HG03565 (cell line): ENCODE measurements around the gene UBAC2.
A peak's percentile ranks its signal among the peaks of the same experiment; 100 is the strongest.

Experiments
- ATAC-seq: cut with Tn5 transposase; IDR thresholded peaks from one replicate; pipeline ENCODE4 v1.9.1; 2021; ENCODE audit warnings: mild to moderate bottlenecking, moderate library complexity; ENCODE audit not compliant: unreplicated experiment

Gene UBAC2, protein sequence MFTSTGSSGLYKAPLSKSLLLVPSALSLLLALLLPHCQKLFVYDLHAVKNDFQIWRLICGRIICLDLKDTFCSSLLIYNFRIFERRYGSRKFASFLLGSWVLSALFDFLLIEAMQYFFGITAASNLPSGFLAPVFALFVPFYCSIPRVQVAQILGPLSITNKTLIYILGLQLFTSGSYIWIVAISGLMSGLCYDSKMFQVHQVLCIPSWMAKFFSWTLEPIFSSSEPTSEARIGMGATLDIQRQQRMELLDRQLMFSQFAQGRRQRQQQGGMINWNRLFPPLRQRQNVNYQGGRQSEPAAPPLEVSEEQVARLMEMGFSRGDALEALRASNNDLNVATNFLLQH

DNA sequence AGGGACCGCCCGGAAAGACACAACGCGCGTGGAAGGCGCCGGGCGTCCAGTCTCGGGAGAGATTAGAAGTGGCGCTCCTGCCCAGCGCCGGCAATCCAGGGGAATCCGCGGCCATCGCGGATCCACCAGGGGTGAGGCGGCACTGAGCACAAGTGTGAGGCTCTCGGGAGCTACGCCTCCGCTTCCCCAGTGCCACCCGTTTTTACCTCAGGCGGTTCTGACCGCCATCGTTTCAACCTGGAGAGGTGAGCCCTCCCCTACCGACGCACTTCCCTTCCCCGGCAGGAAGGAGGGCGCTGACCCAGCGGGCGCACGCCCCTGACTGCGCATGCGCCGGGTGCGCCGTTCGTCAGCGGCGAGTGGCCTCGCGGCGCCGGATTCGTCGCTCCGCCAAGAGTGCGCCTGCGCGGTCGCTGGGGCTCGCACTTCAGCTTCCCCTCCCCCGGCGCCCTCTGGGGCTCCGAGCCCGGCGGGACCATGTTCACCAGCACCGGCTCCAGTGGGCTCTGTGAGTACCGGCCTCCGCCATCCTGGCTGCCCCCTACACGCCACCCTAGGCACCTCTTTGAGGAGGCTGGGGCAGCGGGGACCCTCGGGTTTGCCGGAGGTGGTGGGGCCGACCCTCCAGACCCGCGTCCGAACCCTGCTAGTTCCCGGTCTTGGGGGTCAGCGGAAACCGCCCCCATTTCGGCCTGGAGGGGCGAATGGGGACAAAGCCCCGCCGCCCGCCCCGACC lies at the start of gene UBAC2:
UBAC2 (plus strand) TSS at position 423 of the 736 bp plus-strand sequence; CDS start at position 478, 55 bp downstream.
- ATAC-seq, result peak; percentile 74

DNA sequence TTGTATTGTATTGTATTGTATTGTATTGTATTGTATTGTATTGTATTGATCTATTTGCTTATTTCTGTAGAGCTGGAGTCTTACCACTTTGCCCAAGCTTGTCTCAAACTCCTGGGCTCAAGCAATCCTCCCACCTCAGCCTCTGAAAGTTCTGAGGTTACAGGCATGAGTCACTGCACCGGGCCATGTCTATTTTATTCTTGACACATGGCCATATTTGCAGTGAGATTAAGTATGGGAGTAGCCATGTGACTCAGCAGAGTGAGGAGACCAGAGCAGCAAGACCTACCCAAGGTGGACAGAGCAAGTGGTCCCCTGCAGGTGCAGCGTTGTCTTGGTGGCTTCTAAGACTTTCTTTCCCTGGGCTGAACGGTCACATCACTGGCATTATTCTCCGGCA lies 49.1 kb upstream of the UBAC2 start:
- ATAC-seq, result peak; percentile 89

DNA sequence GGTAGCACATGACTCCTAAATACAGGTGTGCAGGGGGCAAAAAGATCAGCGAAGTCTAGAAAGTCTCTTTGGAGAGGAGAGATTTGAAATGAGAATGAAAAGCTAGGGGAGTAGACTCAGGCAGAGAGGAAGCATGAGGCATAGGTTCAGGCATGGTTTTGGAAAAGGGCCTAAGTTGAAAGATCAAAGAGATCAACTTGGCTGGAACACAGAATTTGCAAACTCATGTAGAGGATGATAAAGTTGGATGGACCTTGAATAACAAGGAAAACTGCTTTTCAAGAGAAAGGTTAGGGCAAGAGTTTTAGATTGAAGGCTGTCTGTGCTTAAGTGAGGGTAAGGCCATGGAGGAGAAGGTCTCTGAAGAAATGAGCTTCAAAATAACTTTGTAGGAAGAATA lies 47.4 kb upstream of the UBAC2 start:
- ATAC-seq, result no peak

DNA sequence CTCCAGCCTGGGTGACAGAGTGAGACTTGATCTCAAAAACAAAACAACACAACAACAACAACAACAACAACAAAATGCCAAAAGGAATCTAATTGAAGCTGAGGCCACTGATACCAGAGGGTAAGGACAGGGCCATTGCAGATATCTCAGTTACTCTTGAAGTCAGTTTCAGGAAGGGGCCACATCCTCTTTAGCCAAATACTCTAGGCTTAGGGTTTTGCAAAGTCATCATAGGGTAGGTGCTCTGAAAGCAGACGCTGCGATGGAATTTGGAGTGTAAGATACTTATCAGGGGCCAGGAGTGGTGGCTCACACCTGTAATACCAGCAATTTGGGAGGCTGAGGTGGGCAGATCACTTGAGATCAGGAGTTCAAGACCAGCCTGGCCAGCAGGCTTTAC lies 46.6 kb upstream of the UBAC2 start:
- ATAC-seq, result no peak

DNA sequence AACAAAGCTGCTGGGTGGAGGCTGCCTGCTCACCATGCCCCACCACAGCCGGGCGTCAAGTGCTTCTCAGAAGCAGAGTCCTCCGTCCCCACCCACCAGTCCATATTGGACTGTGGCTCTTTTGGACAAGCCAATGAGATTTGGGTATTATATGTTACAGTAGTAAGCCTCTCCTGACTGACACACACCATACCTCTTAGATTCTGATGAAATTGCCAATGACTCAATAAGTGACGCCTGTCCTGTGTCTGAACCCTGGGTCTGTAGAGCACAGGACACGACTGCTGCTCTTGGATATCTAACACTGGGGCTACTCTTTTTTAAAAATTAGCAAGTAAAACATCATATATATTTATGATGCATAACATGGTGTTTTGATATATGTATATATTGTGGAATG lies 44.8 kb upstream of the UBAC2 start:
- no peak for ATAC-seq

DNA sequence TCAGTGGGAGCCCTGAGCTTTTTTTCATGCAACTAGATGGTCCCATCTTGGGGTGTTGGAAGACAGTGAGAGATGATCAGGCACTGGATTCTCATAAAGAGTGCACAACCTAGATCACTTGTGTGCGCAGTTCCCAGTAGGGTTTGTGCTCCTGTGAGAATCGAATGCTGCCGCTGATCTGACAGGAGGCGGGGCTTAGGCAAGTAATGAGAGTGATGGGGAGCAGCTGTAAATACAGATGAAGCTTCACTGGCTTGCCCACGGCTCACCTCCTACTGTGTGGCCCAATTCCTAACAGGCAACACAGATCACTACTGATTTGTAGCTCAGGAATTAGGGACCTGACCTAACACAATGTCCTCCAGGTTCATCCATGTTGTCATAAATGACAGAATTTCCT lies 43.6 kb upstream of the UBAC2 start:
- ATAC-seq, result no peak

DNA sequence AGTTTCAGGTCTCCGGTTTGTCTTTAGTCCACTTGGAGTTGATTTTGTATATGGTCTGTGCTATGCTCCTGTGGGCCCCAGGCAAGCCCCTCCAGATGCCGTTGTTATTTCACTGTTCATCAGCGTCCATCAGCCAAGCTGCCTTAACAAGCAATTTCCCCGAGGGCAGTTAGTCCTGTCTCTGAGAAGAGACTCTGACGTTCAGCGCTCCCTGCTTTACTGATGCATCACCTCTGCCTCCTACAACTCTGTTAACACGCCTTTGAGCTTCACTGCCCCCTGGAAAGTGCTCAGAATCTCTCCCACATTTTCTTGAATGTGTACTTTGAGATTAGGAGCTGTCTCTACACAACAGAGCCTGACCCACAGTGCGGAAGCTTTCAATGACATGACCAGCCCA lies 41.8 kb upstream of the UBAC2 start:
- no peak for ATAC-seq

DNA sequence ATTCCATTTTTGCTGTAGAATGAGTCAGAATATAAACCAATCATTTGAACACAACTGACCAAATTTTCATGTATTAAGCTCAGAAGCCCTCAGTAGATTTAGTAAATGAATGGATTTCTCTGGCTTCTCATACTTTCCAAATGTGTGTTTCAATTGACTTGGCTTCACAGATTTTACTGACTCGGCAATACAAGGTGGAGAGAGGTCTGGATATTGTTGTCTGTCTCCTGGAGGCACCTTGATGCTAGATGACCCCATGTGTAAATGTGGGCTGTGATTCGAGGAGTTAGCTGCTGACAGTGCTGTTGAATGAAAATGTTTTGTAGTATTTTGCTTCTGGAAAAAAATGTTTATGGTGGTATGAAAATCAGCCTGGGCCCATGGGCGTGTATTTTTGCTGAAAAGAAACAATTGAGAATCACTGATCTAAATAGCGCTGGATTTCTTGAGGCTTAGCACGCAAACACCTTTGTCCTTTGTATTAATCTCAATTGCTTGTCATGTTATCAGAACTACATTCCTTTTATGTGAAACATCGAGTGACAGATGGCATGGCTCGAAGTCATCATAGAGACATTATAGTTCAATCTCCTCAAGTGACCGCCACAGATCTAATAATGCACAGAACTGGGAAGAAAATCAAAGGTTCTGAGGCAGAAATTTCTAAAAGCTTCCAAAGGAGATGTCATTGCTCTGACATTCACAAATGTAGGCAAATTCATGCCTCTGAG lies 41.2 kb upstream of the UBAC2 start:
- ATAC-seq, result no peak

DNA sequence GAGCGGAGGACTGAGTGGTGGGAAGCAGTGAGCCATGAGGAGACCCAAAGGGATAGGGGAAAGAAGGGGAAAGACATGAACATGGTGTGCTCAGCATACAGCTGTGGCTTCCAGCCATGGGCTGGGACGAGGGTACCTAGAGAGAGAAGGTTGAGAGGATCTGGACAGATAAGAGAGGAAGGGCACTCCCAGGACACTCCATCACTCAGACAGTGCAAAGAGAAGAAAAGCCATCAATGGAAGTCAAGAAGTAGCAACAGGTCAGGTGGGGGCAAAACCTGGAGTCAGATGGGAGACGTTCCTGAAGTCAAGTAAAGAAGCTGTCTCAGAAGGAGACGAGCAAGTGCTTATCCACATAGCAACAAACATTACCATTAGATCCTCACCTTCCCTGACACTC lies 40.2 kb upstream of the UBAC2 start:
- ATAC-seq, result no peak

DNA sequence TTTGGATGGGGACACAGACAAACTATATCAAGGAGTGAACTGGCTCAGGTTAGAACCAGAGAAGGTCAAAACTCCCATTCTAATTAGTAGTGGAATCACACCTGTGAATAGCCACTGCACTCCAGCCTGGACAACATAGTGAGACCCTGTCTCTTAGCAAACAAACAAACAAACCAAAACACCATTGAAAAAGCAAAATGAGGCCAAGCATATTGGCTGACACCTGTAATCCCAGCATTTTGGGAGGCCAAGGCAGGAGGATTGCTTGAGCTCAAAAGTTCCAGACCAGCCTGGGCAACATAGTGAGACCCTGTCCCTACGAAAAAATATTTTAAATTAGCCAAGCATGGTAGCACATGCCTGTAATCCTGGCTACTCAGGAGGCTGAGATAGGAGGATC lies 39.1 kb upstream of the UBAC2 start:
- no peak for ATAC-seq

DNA sequence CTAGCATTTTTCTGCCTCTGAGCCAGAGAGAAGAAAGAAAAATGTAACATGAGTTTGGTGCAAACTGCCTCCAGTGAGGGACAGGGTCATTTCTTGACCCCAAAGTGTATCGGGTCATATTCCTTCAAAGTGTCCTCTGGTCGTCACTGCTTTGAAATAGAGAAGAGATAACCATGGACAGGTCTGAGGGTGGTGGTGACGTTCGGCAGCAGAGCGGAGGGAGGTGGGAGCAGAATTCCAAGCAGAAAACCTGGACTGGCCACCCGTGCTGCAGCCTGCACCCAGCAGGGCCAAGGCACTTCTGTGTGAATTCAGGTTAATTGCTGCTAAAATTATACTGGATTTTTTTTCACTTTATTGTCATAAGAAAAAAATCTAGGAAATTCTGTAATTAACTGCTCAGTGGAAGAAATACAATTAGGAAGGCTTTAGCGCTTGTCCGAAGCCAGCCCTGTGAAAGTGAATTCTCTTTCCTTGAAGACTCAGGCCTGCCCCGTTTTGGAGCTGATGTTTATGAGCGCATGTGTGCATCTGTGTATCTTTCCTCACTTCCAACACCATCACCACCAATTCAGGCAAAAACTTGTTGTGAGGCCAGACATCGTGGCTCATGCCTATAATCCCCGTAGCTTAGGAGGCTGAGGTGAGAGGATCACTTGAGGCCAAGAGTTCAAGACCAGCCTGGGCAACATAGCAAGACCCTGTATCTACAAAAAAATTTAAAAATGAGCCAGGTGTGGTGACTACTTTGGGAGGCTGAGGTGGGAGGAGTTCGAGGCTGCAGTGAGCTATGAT lies 37.9 kb upstream of the UBAC2 start:
- no peak for ATAC-seq

DNA sequence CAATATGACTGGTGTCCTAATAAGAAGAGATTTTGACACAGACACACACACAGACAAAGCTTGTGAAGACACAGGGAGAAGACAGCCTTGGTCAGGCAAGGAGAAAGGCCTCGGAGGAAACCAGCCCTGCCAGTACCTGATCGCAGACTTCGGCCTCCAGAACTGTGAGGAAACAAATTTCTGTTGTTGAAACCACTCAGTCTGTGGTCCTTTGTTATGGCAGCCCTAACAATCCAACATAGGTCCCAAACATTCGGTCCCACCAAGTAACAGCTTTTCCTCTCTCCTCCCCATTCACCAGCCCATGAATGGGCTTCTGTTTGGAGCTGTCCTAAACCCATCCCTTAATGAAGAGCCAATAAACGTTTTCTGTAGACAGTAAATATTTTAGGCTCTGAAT lies 36.4 kb upstream of the UBAC2 start:
- no peak for ATAC-seq

DNA sequence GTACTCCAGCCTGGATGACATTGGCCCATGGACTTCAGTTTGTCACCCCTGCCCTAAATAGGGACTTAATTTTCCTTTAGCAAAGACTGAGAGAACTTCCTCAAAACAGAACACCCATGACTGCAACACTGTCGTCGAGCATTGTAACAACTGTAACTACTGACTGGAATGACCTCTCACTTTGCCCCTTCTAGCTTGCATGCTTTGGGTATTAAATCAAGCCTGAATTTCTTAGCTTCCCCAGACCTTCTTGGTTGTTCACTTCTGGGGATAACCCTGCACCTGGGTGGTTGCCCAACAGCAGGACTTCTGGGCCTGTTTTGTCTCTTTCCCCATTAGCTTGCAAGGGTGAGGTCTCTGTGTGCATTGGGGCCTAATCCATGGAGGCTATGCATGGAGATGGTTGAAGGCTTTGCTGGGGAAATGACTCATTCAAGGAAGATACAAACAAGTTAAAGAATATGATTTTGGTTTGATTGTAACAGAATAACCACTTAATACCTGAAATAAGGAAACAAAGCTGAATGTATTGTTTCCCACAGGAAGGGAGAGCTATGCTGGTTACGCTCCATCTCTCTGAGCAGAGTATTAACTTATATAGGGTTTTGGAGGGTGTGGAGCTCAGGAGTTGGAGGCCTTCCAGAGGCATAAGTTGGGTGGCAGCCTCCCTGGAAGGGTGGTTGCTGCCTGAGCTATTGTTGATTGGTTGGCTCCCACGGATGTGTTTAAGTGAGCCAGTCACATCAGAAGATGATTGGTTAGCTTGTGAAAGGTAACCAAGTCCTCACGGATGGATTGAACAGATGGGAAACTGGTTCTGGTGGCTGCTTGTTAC lies 34.7 kb upstream of the UBAC2 start:
- no peak for ATAC-seq

DNA sequence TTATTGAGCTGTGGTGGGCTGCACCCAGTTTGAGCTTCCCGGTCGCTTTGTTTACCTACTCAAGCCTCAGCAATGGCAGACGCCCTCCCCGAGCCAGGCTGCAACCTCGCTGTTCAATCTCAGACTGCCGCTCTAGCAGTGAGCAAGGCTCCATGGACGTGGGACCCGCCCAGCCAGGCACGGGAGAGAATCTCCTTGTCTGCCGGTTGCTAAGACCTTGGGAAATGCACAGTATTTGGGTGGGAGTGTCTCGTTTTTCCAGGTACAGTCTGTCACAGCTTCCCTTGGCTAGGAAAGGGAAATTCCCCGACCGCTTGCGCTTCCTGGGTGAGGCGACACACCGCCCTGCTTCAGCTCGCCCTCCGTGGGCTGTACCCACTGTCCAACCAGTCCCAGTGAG lies 27.7 kb upstream of the UBAC2 start:
- no peak for ATAC-seq

DNA sequence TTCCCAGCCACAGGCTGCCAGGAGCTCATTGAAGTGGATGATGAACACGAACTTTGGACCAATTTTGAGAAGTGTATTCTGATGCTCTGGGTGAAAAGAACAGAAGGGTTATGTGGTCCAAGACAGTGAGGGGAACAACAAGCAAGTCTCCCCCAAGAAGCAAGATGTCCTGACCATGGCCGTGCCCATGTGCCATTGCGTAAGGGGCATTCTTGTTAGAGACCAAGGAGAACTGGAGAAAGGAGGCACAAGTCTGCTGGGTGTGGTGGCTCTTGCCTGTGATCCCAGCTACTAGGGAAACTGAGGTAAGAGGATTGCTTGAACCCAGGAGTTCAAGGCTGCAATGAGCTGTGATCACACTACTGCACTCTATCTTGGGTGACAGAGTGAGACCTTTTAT lies 27.0 kb upstream of the UBAC2 start:
- no peak for ATAC-seq

DNA sequence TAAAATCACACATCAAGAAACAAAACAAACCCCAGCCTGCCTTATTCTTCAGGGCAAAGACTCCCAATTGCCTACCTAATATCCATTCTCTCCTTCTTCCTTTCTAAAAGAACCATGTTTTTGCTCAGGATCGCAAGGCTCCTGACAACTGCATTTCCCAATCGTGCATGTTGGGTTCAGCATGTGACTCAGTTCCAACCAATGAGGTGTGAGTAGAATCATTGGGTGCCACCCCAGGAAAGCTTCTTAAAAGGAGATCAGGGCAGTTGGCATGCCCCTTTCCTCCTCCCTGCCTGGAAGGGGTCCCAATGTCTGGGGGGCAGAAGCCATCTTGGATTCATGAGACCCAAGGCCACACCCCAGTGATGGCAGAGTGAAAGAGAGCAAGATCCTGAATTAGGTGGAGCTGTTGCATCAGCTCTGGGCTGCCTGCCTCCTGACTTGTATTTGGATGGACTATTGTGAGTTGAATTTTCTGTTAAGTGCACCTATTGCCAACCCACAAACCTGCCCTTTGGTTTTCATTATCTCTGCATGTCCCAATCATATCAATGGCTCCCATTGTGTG lies 26.0 kb upstream of the UBAC2 start:
- ATAC-seq, result no peak

DNA sequence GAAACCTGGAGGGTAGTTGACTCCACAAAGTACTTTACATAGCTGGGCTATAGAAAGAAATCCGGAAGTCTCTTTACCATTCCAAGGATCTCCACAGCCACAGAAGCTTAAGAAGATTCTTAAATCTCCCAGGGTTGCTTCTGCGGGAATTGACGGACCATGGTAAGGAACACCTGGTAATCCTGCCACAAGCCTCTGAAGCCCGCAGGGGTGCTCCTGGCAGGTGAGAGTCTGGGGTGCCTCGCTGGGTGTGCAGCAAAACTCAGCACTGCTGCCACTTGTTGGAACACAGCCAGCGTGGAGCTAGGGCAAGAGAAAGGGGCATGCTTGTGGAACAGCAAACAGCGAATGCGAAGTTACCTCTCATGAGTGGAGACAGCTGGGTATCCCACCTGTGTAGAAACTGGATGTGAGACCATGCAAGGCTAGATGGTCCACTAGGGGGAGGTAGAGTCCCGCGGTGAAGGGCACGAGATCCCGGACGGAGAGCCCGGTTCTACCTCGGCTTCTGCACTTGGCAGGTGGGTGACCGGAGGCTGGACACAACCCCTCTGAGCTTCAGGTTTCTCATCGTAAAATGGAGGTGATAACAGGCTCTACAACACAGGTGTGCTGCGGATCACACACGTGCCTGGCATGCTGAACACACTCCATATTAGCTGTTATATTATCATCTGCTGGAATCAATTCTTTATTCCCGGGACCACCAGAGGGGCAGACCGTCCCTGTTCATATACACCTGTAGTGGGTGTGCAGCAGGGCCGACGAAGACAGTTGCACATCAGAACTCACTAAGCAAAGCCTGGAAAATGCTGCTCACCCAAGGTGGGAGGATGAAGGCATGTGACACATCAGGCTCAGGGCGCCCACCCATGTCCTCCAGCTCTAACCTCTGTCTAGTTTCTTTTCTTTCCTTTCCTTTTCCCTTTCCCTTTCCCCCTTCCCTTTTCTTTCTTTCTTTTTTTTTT lies 24.1 kb upstream of the UBAC2 start:
- peak; percentile 71 for ATAC-seq

DNA sequence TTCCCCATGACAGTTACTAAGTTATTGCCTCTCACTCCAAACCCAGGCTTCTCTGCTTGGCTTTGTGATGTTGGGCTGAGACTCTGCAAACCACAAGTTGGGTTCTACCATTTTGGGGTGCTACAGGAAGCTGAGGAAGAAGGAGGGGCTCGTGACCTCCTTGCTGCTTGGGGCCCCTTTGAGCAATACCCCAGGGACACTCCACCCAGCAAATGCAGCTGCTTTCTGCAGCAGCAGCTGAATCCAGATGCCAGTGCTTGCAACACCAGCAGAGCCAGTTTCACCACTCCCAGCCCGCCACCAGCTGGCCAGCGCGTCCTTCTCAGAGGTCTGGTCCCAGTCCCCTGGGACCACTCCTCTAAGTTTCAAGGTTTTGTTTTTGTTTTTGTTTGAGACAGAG lies 22.0 kb upstream of the UBAC2 start:
- ATAC-seq, result no peak

DNA sequence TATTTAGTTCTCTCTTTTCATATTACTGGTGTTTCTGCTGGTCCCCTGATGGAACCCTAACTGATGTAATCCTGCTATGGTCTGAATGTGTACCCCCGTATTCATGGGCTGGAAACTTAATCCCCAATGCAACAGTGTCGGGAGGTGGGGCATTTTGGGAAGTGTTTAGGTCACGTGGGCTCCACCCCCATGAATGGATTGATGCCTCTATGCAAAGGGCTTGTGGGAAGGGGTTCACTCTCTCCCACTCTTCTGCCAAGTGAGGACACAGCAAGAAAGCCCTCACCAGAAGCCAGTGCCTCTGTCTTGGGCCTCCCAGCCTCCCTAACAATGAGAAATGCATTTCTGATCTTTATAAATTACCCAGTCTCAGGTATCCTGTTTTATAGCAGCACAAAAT lies 21.2 kb upstream of the UBAC2 start:
- ATAC-seq, result no peak
